Gastroesophageal sphincter (tissue), 4 donors: ENCODE results near the gene ACVR1B. TPM values are rescaled to one million over a fixed set of nuclear protein-coding genes. Genes with fewer than 3 reads are reported as not detected.

Source experiments
- ATAC-seq: fragments of 150-250 bp; one replicate; pipeline ENCODE4 v1.9.1; 2016; ENCODE audit warnings: mild to moderate bottlenecking, moderate library complexity
- H3K27ac ChIP-seq, 4 donors: fragments of 200-600 bp; sonication (generic) in 3 of 4; 1 replicate in 3 of 4; 2 replicates in 1 of 4; pipeline ENCODE4 v1.5.1; 2016 to 2019
- H3K27me3 ChIP-seq: fragments of 200-600 bp; sonication (generic); one replicate; pipeline ENCODE4 v1.5.1; 2019
- H3K36me3 ChIP-seq, 2 donors: fragments of 200-600 bp; sonication (generic); one replicate each; pipeline ENCODE4 v1.5.1; 2019; ENCODE audit warnings: control low read depth in 1 of 2
- H3K4me1 ChIP-seq, 3 donors: fragments of 200-600 bp; sonication (generic); 1 replicate in 2 of 3; 2 replicates in 1 of 3; pipeline ENCODE4 v1.5.1; 2016 to 2019; ENCODE audit warnings: control low read depth in 2 of 3
- H3K4me3 ChIP-seq, 2 donors: fragments of 200-600 bp; sonication (generic); one replicate each; pipeline ENCODE4 v1.5.1; 2019; ENCODE audit warnings: mild to moderate bottlenecking in 1 of 2, moderate library complexity in 1 of 2
- H3K9me3 ChIP-seq, 3 donors: fragments of 200-600 bp; sonication (generic); one replicate each; pipeline ENCODE4 v1.5.1; 2017 to 2019; ENCODE audit warnings: control low read depth in 2 of 3
- CTCF ChIP-seq, 4 experiments: fragments of 200-600 bp in 2 of 4; fragments of 450-650 bp in 2 of 4; sonication (generic) in 1 of 4; IDR thresholded peaks; one replicate each; pipeline ENCODE4 v1.5.1; 2017 to 2019; ENCODE audit warnings: antibody characterized with exemption in 4 of 4, mild to moderate bottlenecking in 2 of 4, moderate library complexity in 2 of 4
- EP300 ChIP-seq: sonication (generic); formaldehyde crosslinking; IDR thresholded peaks from one replicate; pipeline ENCODE4 v1.6.1; 2017; ENCODE audit warnings: antibody characterized with exemption, mild to moderate bottlenecking
- POLR2A ChIP-seq, 2 donors: fragments of 450-650 bp; IDR thresholded peaks; one replicate each; pipeline ENCODE4 v1.6.1; 2017; ENCODE audit warnings: antibody characterized with exemption in 2 of 2, mild to moderate bottlenecking in 2 of 2, moderate library complexity in 1 of 2
- POLR2AphosphoS5 ChIP-seq: sonication (generic); formaldehyde crosslinking; IDR thresholded peaks from one replicate; pipeline ENCODE4 v1.6.1; 2017; ENCODE audit warnings: antibody characterized with exemption
- WGBS, 2 donors: methylation state at CpG; one replicate each; pipeline ENCODE4 v1.1.5; 2018; ENCODE audit warnings: low coverage in 1 of 2; 5-methylcytosine and 5-hydroxymethylcytosine counted together
- total RNA-seq, 4 donors: library from RNA; depleted of rRNA; stranded (reverse); fragments of >200 nt; gene quantifications; one replicate each; pipeline ENCODE4 v1.1.0, GENCODE V29; 2016

ACVR1B gene
- total RNA-seq, 4 donors from 2014 or later = 6.5 to 17.9 (median 10.5) TPM

GRCh38 chr12:52041695-52042123 is 90.2 kb downstream of the ACVR1B start:
- no peaks in the 10 kb centered on the region for H3K36me3 ChIP-seq
- no peaks in the 10 kb centered on the region for H3K9me3 ChIP-seq
- 92% methylated on average over 3 of the region's 6 CpGs; no CpG with 5 or more reads in 1 of the 2 donors for WGBS, 2 donors
- no peaks in the 10 kb centered on the region for H3K27me3 ChIP-seq
- peaks cover 5 to 85% (median 44%) of the 10 kb centered on the region in 3 donors for H3K4me1 ChIP-seq
- TF ChIP-seq POLR2AphosphoS5 (no peak), POLR2A (IDR thresholded peaks at IDR 0.05) (no peak), CTCF (IDR thresholded peaks at IDR 0.05) (peak in 1 of 4 experiments; percentile 8)
- no peak overlapping the region for H3K4me3 ChIP-seq
- no peak for ATAC-seq
- H3K27ac ChIP-seq = peak overlapping the region; percentile 88 to 98 (median 95)

- ATAC-seq = no peak
- no peaks in the 10 kb centered on the region for H3K36me3 ChIP-seq
- H3K9me3 ChIP-seq = no peaks in the 10 kb centered on the region
- H3K27ac ChIP-seq = peak overlapping the region; percentile 88 to 98 (median 95)
- no peaks in the 10 kb centered on the region for H3K27me3 ChIP-seq
- peaks cover 5 to 85% (median 40%) of the 10 kb centered on the region in 3 donors for H3K4me1 ChIP-seq
- 70 to 72% methylated on average over 3 to 4 of the region's 8 CpGs for WGBS, 2 donors
- TF ChIP-seq CTCF (IDR thresholded peaks at IDR 0.05) = no peak
- no peak overlapping the region for H3K4me3 ChIP-seq
Measured at GRCh38 chr12:52042706-52043385, 91.3 kb downstream of the ACVR1B start.

- peak; percentile 11 for ATAC-seq
- no peaks in the 10 kb centered on the region for H3K36me3 ChIP-seq
- peak overlapping the region in 1 of 2 donors; percentile 26 for H3K4me3 ChIP-seq
- H3K27me3 ChIP-seq = no peaks in the 10 kb centered on the region
- H3K27ac ChIP-seq = peak overlapping the region; percentile 88 to 98 (median 95)
- H3K4me1 ChIP-seq = peaks cover 5 to 77% (median 33%) of the 10 kb centered on the region in 3 donors
- 70% methylated on average over 2 of the region's 21 CpGs; no CpG with 5 or more reads in 1 of the 2 donors for WGBS, 2 donors
- TF ChIP-seq CTCF (IDR thresholded peaks at IDR 0.05) (no peak), EP300 (peak; percentile 89), POLR2AphosphoS5 (no peak), POLR2A (IDR thresholded peaks at IDR 0.05) (peak in 1 of 2 donors; percentile 28)
- H3K9me3 ChIP-seq = no peaks in the 10 kb centered on the region
Measured at GRCh38 chr12:52043386-52044212, 92.1 kb downstream of the ACVR1B start.

DNA sequence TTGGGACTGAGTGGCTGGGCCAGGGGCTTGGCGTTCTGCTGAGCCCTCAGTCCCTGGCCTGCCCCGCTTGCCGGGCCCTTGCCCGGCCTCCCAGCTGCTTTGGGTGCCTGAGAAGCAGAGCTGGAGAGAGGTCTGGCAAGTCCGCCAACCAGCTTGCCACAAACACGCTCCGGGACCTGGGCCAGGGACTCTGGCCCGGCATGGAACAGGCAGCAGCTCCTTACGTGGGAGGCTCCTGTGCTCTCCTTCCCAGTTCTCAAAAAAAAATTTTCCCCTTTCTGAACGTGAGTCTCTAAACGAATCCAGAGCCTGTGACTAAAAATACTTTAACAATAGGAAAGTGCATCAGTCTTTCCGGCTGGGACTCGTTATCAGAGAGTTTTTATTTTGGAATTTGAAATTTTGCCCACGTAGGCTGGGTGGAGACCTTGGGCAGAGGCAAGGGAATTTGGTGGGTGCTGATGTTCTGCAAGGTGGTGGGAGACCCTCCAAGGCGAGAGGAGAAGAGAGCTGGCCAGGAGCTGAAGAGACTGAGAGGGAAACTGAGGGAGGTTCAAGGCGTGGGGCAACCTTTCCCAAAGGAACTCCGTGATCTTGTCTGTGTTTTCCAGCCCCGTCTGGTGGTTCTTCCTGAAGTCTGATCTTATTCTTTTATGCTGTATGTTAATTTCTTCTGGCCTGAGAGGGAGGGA is 92.9 kb downstream of the ACVR1B start:
- peaks cover 5 to 69% (median 29%) of the 10 kb centered on the region in 3 donors for H3K4me1 ChIP-seq
- H3K4me3 ChIP-seq = peak overlapping the region in 1 of 2 donors; percentile 26
- no peaks in the 10 kb centered on the region for H3K9me3 ChIP-seq
- TF ChIP-seq CTCF (IDR thresholded peaks at IDR 0.05) (no peak), POLR2AphosphoS5 (peak; percentile 67), EP300 (peak; percentile 78), POLR2A (IDR thresholded peaks at IDR 0.05) (peak; percentile 60 to 73)
- WGBS, 2 donors = 22 to 35% methylated on average over 4 to 8 of the region's 18 CpGs
- no peaks in the 10 kb centered on the region for H3K27me3 ChIP-seq
- peak overlapping the region; percentile 88 to 98 (median 95) for H3K27ac ChIP-seq
- H3K36me3 ChIP-seq = no peaks in the 10 kb centered on the region
- peak; percentile 85 for ATAC-seq
